Adrenal gland (tissue), 5 donors: ENCODE results near the gene MED12.

Source experiments
- CTCF ChIP-seq, 6 experiments: fragments of 450-650 bp in 4 of 6; fragments of 200-600 bp in 2 of 6; sonication (generic) in 1 of 6; IDR thresholded peaks; 1 replicate in 5 of 6; 2 replicates in 1 of 6; pipeline versions ENCODE4 v1.5.1 to v1.8.0; 2016 to 2021; ENCODE audit warnings: antibody characterized with exemption in 6 of 6, mild to moderate bottlenecking in 2 of 6, moderate library complexity in 1 of 6
- POLR2A ChIP-seq, 2 donors: fragments of 450-650 bp; IDR thresholded peaks; one replicate each; pipeline ENCODE4 v1.6.1; 2017; ENCODE audit warnings: antibody characterized with exemption in 2 of 2, mild to moderate bottlenecking in 2 of 2, moderate library complexity in 1 of 2
- donor health status: DM: no; HTN: no; CAD: no.

DNA sequence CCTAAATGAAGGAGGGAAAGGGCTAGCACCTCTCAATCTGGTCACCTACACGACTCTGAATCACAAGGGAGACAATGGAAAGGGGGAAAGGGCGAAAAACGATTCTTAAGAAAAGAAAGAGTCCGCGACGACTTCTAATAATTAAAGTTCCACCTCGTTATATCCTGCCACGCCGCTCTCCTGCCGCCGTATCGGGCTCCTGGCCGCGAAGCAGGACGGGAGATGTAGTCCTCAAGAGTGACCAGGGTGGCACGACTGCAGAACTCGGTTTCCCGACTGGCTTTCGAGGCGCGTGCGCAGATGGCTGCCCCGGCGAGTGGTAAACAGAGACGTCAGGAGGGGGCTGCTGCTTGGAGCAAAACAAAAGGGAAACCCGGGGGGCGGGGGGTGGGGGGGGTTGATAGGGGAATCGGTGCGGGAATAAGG, 22.8 kb upstream of the MED12 start, which contains the start of gene FOXO4:
- no peak for TF ChIP-seq CTCF (IDR thresholded peaks at IDR 0.05)
- no peak for TF ChIP-seq POLR2A (IDR thresholded peaks at IDR 0.05)
